Smooth muscle cell (in vitro differentiated cells): Measurements from ENCODE around the gene NMT1. TPM values are rescaled to one million over a fixed set of nuclear protein-coding genes. Genes with fewer than 3 reads are reported as not detected.

Experiments
- DNase-seq: peaks from one replicate; lab custom pipeline; 2025; ENCODE audit not compliant: unreplicated experiment; lab: John Stamatoyannopoulos, UW
- H2AFZ ChIP-seq: fragments of 200-600 bp; sonication (generic); 2 replicates; pipeline ENCODE4 v1.6.0; 2016; ENCODE audit warnings: antibody characterized with exemption, low read depth, mild to moderate bottlenecking
- H3F3A ChIP-seq: fragments of 200-600 bp; sonication (generic); 2 replicates; pipeline ENCODE4 v1.6.0; 2017; ENCODE audit warnings: antibody characterized with exemption, low read depth
- H3K27ac ChIP-seq: fragments of 200-600 bp; sonication (generic); 2 replicates; pipeline ENCODE4 v1.5.1; 2016; ENCODE audit warnings: low read depth, mild to moderate bottlenecking
- H3K27me3 ChIP-seq: fragments of 200-600 bp; sonication (generic); 2 replicates; pipeline ENCODE4 v1.6.1; 2016; ENCODE audit warnings: low read depth, mild to moderate bottlenecking
- H3K36me3 ChIP-seq: fragments of 200-600 bp; sonication (generic); 2 replicates; pipeline ENCODE4 v1.5.1; 2016; ENCODE audit warnings: low read depth
- H3K4me1 ChIP-seq: fragments of 200-600 bp; sonication (generic); 2 replicates; pipeline ENCODE4 v1.5.1; 2016; ENCODE audit warnings: low read depth
- H3K4me2 ChIP-seq: fragments of 200-600 bp; sonication (generic); 2 replicates; pipeline ENCODE4 v1.6.0; 2016; ENCODE audit warnings: mild to moderate bottlenecking
- H3K4me3 ChIP-seq: fragments of 200-600 bp; sonication (generic); 2 replicates; pipeline ENCODE4 v1.5.1; 2016; ENCODE audit warnings: mild to moderate bottlenecking
- H3K79me2 ChIP-seq: fragments of 200-600 bp; sonication (generic); 2 replicates; pipeline ENCODE4 v1.6.0; 2016; ENCODE audit warnings: low read depth, mild to moderate bottlenecking
- H3K9ac ChIP-seq: fragments of 200-600 bp; sonication (generic); 2 replicates; pipeline ENCODE4 v1.6.0; 2016; ENCODE audit warnings: low read depth
- H3K9me3 ChIP-seq: fragments of 200-600 bp; sonication (generic); replicated peaks from 2 replicates; pipeline ENCODE4 v1.5.1; 2016; ENCODE audit warnings: low read depth
- H4K20me1 ChIP-seq: fragments of 200-600 bp; sonication (generic); 2 replicates; pipeline ENCODE4 v1.6.0; 2016; ENCODE audit warnings: low read depth
- WGBS: methylation state at CpG from one replicate; pipeline ENCODE4 v1.1.7; 2016; ENCODE audit warnings: low lambda C conversion rate; 5-methylcytosine and 5-hydroxymethylcytosine counted together
- polyA plus RNA-seq: library from polyadenylated mRNA; unstranded; fragments of >200 nt; fragmentation: Nextera tagmentation; extraction: Ambion mirVana; gene quantifications from 2 replicates; pipeline ENCODE4 v1.2.1, GENCODE V29; 2016
- total RNA-seq: library from RNA; depleted of rRNA; stranded (reverse); fragments of >200 nt; gene quantifications from 2 replicates; pipeline ENCODE4 v1.2.3, GENCODE V29; 2014
- TF ChIP-seq, protein P1 (sequence below): fragments of 200-600 bp; sonication (generic); IDR thresholded peaks from 2 replicates; pipeline ENCODE4 v1.5.1; 2017; ENCODE audit warnings: borderline replicate concordance, mild to moderate bottlenecking, antibody characterized with exemption; ENCODE audit not compliant: insufficient read depth, poor library complexity, severe bottlenecking

NMT1 gene
- total and polyA plus RNA-seq, 2 experiments from 2014 or later, result 87.6 to 105 TPM

DNA sequence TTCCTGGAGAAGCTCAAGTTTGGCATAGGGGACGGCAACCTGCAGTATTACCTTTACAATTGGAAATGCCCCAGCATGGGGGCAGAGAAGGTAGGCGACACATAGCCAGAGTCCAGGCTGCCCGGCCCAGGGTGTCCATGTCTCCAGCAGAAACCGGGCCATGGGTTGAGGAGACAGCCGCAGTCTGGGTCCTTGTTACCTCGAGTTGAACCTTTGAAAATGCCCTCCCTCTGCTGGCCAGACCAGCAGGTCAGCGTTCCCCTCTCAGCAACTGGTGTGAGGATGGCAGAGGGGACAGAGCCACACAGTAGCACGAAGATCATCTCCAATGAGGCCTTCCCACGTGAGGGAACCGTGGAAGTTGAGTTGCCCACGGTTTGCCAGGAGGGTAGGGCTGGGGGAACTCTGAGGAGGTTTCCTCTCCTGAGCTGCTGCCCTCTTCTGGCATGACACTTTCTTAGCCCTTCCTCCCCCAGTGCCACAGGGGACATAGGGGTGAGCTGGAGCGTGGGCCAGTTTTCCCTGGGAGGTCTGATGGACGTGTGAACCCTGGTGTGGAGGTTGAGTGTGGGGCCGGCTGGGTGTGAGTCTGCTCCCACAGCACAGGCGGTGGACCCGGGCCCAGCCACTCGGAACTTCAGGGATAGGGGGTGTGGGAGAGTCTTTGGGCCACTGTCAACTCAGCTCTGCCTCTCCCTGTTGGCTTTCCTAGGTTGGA is 43.9 kb downstream of the NMT1 start:
- Histone ChIP-seq H3K9ac (no peak overlapping the region), H3K4me3 (no peak overlapping the region), H3K4me2 (no peak overlapping the region), H3K27me3 (no peaks in the 10 kb centered on the region), H3K4me1 (no peaks in the 10 kb centered on the region), H3K27ac (no peak overlapping the region), H2AFZ (no peak overlapping the region), H4K20me1 (peaks cover 7% of the 10 kb centered on the region), H3K9me3 (no peaks in the 10 kb centered on the region), H3K36me3 (no peaks in the 10 kb centered on the region), H3F3A (no peaks in the 10 kb centered on the region), H3K79me2 (no peaks in the 10 kb centered on the region)
- WGBS, result 94% methylated on average over 17 of the region's 17 CpGs
- no peak for DNase-seq
- TF ChIP-seq, protein P1, sequence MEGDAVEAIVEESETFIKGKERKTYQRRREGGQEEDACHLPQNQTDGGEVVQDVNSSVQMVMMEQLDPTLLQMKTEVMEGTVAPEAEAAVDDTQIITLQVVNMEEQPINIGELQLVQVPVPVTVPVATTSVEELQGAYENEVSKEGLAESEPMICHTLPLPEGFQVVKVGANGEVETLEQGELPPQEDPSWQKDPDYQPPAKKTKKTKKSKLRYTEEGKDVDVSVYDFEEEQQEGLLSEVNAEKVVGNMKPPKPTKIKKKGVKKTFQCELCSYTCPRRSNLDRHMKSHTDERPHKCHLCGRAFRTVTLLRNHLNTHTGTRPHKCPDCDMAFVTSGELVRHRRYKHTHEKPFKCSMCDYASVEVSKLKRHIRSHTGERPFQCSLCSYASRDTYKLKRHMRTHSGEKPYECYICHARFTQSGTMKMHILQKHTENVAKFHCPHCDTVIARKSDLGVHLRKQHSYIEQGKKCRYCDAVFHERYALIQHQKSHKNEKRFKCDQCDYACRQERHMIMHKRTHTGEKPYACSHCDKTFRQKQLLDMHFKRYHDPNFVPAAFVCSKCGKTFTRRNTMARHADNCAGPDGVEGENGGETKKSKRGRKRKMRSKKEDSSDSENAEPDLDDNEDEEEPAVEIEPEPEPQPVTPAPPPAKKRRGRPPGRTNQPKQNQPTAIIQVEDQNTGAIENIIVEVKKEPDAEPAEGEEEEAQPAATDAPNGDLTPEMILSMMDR, result no peak

GRCh38 chr17:45106096-45106495 is 45.0 kb downstream of the NMT1 start:
- TF ChIP-seq, protein P1, result no peak
- no peak for DNase-seq
- Histone ChIP-seq H3K4me2 (no peak overlapping the region), H3K4me1 (no peaks in the 10 kb centered on the region), H3K79me2 (no peaks in the 10 kb centered on the region), H3K9ac (no peak overlapping the region), H3K36me3 (no peaks in the 10 kb centered on the region), H3K27me3 (no peaks in the 10 kb centered on the region), H4K20me1 (peaks cover 7% of the 10 kb centered on the region), H3K4me3 (no peak overlapping the region), H3F3A (no peaks in the 10 kb centered on the region), H2AFZ (no peak overlapping the region), H3K9me3 (no peaks in the 10 kb centered on the region), H3K27ac (no peak overlapping the region)
- 93% methylated on average over 5 of the region's 5 CpGs for WGBS

- 96% methylated on average over 5 of the region's 5 CpGs for WGBS
- Histone ChIP-seq H3K4me1 (no peaks in the 10 kb centered on the region), H3K4me3 (no peak overlapping the region), H3K27me3 (no peaks in the 10 kb centered on the region), H4K20me1 (peaks cover 7% of the 10 kb centered on the region), H3K27ac (no peak overlapping the region), H3K79me2 (no peaks in the 10 kb centered on the region), H3F3A (no peaks in the 10 kb centered on the region), H2AFZ (no peak overlapping the region), H3K9me3 (no peaks in the 10 kb centered on the region), H3K4me2 (no peak overlapping the region), H3K9ac (no peak overlapping the region), H3K36me3 (no peaks in the 10 kb centered on the region)
- DNase-seq, result no peak
- TF ChIP-seq, protein P1, result no peak
Measured at GRCh38 chr17:45106582-45106981, 45.5 kb downstream of the NMT1 start.
